ENCODE data around the gene GRIA3. TPM values are rescaled to one million over a fixed set of nuclear protein-coding genes. Genes with fewer than 3 reads are reported as not detected.

Gene GRIA3
- total RNA-seq, 4 donors from 2014 or later = 7.4 to 13.8 (median 12.4) TPM; not detected in 1

GRCh38 chrX:123468481-123468880, 284.4 kb downstream of the GRIA3 start:
- Histone ChIP-seq H3K4me1 (no peaks in the 10 kb centered on the region), H3K4me3 (no peak overlapping the region), H3K27me3 (no peaks in the 10 kb centered on the region), H3K27ac (no peak overlapping the region), H3K9me3 (no peaks in the 10 kb centered on the region), H3K36me3 (no peaks in the 10 kb centered on the region)
- intact Hi-C loops (cut with DNase I; ENCODE audit: low total_unique reads) = no loop called here
- no peak for TF ChIP-seq CTCF (IDR thresholded peaks at IDR 0.05)
- TF ChIP-seq POLR2A (IDR thresholded peaks at IDR 0.05) = no peak
- DNase-seq = no peak

- no peak for DNase-seq
- Histone ChIP-seq H3K4me1 (no peaks in the 10 kb centered on the region), H3K27ac (no peak overlapping the region), H3K9me3 (no peaks in the 10 kb centered on the region), H3K36me3 (no peaks in the 10 kb centered on the region), H3K4me3 (no peak overlapping the region), H3K27me3 (no peaks in the 10 kb centered on the region)
- TF ChIP-seq POLR2A (IDR thresholded peaks at IDR 0.05) (no peak), CTCF (IDR thresholded peaks at IDR 0.05) (no peak)
- intact Hi-C loops (cut with DNase I; ENCODE audit: low total_unique reads) = no loop called here
These were observed 291.1 kb downstream of the GRIA3 start for GRCh38 chrX:123475068-123475724.

GRCh38 chrX:123476611-123477219, 292.6 kb downstream of the GRIA3 start:
- TF ChIP-seq CTCF (IDR thresholded peaks at IDR 0.05) (no peak), POLR2A (IDR thresholded peaks at IDR 0.05) (no peak)
- DNase-seq = no peak
- no peaks in the 10 kb centered on the region for H3K9me3 ChIP-seq
- intact Hi-C loops (cut with DNase I; ENCODE audit: low total_unique reads) = no loop called here
- no peaks in the 10 kb centered on the region for H3K4me1 ChIP-seq
- no peaks in the 10 kb centered on the region for H3K36me3 ChIP-seq
- no peaks in the 10 kb centered on the region for H3K27me3 ChIP-seq
- no peak overlapping the region for H3K4me3 ChIP-seq
- H3K27ac ChIP-seq = peak overlapping the region; percentile 49 to 52

- no peak overlapping the region for H3K4me3 ChIP-seq
- no peaks in the 10 kb centered on the region for H3K27me3 ChIP-seq
- H3K9me3 ChIP-seq = no peaks in the 10 kb centered on the region
- intact Hi-C loops (cut with DNase I; ENCODE audit: low total_unique reads) = no loop called here
- H3K36me3 ChIP-seq = no peaks in the 10 kb centered on the region
- TF ChIP-seq POLR2A (IDR thresholded peaks at IDR 0.05) (no peak), CTCF (IDR thresholded peaks at IDR 0.05) (no peak)
- no peak for DNase-seq
- H3K4me1 ChIP-seq = no peaks in the 10 kb centered on the region
- H3K27ac ChIP-seq = no peak overlapping the region
These were observed 293.6 kb downstream of the GRIA3 start for GRCh38 chrX:123477673-123478072.

Measured in uterus (tissue), 4 donors.